ENCODE results near the gene MRPL54.
"Not testable (repeated sequence)": the region's sequence is repeated elsewhere in the genome, so short reads cannot be mapped to it uniquely, and the experiment has no call there.

Gene MRPL54

DNA sequence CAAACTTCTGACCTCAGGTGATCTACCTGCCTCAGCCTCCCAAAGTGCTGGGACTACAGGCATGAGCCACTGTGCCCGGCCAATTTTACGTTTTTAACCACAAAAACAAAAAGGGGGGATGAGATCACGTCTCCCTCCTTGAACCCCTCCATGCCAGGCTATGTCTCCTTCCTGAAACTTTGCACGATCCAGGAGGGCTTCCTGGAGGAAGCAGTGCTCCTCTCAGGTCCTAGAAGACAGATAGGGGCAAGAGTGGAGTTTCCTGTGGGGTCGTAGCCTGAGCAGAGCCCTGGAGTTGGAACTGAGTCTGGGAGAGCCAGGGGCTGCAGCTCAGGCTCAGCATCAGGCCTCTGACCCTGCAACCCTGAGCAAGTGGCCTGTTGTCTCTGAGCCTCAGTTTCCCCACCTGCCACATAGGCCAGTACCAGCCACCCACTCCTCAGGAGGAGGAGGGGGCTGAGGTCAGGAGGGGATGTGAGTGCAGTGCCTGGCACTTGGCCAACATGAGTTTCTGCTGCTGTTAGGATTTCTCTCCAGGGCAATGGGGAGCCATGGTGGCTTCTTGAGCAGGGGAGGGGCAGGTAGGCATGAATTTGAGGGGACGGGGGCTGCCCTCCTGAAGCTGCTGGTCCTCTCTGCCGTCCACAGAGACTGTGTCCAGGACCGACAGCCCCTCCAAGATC is 17.0 kb upstream of the MRPL54 start:
- TF ChIP-seq, protein P1, sequence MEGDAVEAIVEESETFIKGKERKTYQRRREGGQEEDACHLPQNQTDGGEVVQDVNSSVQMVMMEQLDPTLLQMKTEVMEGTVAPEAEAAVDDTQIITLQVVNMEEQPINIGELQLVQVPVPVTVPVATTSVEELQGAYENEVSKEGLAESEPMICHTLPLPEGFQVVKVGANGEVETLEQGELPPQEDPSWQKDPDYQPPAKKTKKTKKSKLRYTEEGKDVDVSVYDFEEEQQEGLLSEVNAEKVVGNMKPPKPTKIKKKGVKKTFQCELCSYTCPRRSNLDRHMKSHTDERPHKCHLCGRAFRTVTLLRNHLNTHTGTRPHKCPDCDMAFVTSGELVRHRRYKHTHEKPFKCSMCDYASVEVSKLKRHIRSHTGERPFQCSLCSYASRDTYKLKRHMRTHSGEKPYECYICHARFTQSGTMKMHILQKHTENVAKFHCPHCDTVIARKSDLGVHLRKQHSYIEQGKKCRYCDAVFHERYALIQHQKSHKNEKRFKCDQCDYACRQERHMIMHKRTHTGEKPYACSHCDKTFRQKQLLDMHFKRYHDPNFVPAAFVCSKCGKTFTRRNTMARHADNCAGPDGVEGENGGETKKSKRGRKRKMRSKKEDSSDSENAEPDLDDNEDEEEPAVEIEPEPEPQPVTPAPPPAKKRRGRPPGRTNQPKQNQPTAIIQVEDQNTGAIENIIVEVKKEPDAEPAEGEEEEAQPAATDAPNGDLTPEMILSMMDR (conservative IDR thresholded peaks at IDR 0.05), result no peak
- no peak overlapping the region for H3K27ac ChIP-seq

- no peak overlapping the region for H3K27ac ChIP-seq
- TF ChIP-seq, protein P1 (conservative IDR thresholded peaks at IDR 0.05), result no peak
Observed at GRCh38 chr19:3746371-3747056, 16.0 kb upstream of the MRPL54 start.

DNA sequence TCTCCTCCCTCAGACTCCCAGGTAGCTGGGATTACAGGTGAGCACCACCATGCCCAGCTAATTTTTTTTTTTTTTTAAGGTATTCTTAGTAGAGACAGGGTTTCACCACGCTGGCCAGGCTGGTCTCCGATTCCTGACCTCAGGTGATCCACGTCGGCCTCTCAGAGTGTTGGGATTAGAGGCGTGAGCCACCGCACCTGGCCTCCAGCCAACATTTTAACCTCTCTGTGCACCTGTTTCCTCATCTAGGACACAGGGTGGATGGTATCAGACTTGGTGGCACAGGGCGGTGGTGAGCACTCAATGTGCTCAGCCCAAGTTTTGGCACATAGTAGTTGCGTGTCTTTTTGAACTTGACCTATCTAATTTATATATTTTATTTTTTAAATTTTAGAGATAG is 13.5 kb upstream of the MRPL54 start:
- TF ChIP-seq, protein P1 (conservative IDR thresholded peaks at IDR 0.05), result no peak
- no peak overlapping the region for H3K27ac ChIP-seq

- no peak overlapping the region for H3K27ac ChIP-seq
- TF ChIP-seq, protein P1 (conservative IDR thresholded peaks at IDR 0.05), result no peak
Observed at GRCh38 chr19:3750211-3750610, 12.3 kb upstream of the MRPL54 start.

GRCh38 chr19:3751236-3751635 is 11.2 kb upstream of the MRPL54 start:
- H3K27ac ChIP-seq, result no peak overlapping the region
- TF ChIP-seq, protein P1 (conservative IDR thresholded peaks at IDR 0.05), result no peak

DNA sequence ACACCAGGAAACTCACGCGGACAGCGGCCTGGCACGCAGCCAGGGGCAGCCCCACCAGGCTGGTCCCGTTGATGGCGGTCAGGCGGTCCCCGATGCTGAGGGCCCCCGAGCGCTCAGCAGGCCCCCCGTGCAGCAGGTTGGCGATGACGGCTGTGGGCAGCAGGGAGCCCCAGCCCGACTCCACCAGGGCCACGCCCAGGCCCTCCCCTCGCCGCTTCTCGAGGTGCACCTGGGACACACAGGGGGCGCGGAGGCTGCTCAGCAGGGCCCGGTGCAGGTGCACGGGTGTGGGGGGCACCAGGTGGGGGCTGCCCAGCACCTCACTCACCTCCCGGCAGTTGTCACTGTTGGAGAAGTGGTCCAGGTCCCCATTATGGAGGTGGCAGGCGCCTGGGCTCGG is 10.0 kb upstream of the MRPL54 start:
- TF ChIP-seq, protein P1 (conservative IDR thresholded peaks at IDR 0.05), result no peak
- no peak overlapping the region for H3K27ac ChIP-seq

DNA sequence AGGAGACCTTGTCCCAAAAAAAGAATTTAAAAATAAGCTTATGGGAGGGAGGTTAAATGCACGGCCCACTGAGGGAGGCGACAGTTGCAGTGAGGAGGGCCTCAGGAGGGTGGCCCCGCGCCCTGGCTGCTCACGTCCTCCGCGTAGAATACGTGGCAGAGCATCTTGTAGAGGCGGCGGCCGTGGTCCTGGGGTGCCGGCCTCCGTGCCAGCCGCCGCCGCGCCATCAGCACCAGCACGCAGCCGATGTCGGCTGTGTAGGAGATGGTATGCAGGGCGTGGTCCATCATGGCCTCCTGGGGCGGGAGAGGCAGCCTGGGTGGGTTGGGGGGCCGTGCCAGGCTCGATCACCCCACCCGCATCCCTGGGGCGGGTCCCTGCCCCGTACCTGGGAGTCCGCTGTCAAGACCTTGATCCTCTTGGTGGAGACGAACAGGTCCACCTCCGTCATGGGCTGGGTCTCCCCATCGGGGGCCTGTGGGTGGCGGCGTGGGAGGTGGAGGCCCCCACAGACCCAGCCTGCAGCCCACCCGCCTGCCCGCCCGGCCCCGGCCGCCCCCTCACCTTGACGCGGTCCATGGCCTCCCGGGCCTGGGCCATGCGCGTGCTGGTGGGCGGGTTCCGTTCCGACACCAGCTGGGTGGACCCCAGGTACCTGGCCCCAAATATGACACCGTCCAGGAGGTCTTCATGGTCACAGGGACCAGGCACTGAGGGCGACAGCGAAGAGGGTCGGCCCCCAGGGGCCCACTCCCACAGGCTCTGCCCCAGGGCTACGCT is 8.7 kb upstream of the MRPL54 start:
- TF ChIP-seq, protein P1 (conservative IDR thresholded peaks at IDR 0.05), result no peak

DNA sequence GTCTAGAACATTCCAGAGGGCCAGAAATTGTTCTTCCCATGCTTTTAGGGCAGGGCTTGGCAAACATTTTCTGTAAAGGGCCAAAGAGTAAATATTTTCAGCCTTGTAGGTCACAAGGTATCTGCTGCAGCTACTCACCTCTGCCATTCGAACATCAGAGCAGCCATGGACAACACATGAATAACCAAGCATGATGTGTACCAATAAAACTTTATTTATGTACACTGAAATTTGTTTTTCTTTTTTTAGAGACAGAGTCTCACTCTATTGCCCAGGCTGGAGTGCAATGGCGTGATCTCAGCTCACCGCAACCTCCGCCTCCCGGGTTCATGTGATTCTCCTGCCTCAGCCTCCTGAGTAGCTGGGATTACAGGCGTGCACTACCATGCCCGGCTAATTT is 4.8 kb upstream of the MRPL54 start:
- not testable (repeated sequence) for H3K27ac ChIP-seq

More for the DNA sequence above, 8.7 kb upstream of the MRPL54 start:
- H3K27ac ChIP-seq, result no peak overlapping the region

DNA sequence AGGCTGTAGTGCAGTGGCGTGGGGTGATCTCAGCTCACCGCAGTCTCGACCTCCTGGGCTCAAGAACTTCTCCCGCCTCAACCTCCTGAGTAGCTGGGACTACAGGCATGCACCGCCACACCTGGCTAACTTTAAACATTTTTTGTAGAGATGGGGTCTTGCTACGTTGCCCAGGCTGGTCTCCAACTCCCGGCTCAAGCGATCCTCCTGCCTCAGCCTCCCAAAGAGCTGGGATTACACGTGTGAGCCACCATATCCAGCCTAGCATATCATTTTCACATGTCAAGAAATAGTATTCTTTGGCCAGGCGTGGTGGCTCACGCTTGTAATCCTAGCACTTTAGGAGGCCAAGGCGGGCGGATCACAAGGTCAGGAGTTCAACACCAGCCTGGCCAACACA is 4.2 kb upstream of the MRPL54 start:
- H3K27ac ChIP-seq, result not testable (repeated sequence)

Measured in VCaP (cell line).